DMS 273 (cell line): Measurements from ENCODE around the gene CLOCK.

ENCODE experiments used
- DNase-seq: peaks from one replicate; lab custom pipeline; 2025; ENCODE audit not compliant: unreplicated experiment; lab: John Stamatoyannopoulos, UW

The CLOCK gene

GRCh38 chr4:55545151-55545550, 1.6 kb downstream of the CLOCK start:
- peak; percentile 40 for DNase-seq

GRCh38 chr4:55543858-55544257, 2.9 kb downstream of the CLOCK start:
- peak; percentile 39 for DNase-seq

GRCh38 chr4:55540271-55540670, 6.4 kb downstream of the CLOCK start:
- DNase-seq = no peak

GRCh38 chr4:55539658-55540057, 7.1 kb downstream of the CLOCK start:
- no peak for DNase-seq

DNA sequence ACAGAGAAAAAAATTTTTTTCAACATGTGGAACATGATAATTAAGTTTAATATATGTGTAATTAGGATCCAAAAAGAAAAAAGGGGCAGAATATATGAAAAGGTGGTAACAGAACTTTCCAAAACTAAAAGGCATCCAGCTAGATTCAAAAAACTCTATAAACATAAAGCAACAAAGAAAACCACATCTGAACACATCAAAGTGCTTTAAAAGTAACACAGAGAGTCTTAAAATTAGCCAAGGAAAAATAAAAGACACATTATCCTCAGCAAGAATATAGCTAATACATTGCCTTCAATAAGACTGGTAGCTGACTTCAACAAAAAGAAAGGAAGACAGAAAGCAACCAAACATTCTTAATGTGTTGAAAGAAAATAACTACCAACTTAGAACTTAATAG, 8.2 kb downstream of the CLOCK start:
- no peak for DNase-seq

DNA sequence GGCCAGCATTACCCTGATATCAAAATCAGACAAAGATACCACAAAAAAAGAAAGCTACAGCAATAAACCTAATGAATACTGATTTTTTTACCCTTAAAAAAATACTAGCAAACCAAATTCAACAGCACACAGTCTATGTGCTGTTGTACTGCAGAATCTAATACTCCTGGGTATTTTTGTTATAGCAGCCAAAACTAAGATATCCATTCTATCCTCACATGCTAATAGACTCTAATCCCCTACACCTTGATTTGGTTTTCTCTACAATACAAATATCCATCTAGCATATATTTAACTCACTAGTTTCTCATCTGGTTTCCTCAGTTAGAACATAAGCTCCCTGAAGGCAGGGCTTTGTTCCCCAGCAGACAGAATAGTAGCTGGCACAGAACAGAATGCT, 12.4 kb downstream of the CLOCK start:
- DNase-seq = no peak

DNA sequence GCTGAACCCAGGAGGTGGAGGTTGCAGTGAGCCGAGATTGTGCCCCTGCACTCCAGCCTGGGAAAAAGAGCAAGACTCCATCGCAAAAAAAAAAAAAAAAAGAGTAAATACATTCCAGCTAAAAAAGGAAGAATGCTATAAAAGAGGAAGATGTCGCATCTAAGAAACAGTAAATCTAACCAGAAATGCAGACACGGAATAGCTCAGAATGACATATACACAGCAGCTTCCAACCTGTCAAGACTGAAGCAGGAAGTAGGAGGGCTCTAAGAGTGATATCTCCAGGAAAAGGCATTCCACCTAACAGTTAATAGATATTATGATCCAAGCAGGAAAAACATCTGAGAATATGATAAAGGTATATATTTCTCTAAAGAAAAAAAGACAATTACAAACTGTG, 16.0 kb downstream of the CLOCK start:
- DNase-seq = no peak

DNA sequence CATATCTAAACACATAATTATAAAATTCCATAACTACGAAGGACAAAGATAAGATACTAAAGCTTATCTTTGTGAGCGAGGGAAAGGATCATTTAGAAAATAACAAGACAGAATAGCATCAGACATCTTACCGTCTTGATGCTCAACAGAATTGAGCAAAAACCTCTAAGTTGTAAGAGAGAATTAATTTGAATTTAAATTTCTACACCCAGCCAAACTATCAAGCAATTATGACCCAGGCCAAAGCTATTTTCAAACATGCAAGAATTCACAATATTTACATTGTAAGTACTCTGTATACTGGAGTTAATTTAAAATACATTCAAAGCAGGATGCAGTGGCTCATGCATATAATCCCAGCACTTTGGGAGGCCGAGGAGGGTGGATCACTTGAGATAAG, 16.5 kb downstream of the CLOCK start:
- no peak for DNase-seq

- no peak for DNase-seq
Measured at GRCh38 chr4:55528491-55528890, 18.2 kb downstream of the CLOCK start.

DNA sequence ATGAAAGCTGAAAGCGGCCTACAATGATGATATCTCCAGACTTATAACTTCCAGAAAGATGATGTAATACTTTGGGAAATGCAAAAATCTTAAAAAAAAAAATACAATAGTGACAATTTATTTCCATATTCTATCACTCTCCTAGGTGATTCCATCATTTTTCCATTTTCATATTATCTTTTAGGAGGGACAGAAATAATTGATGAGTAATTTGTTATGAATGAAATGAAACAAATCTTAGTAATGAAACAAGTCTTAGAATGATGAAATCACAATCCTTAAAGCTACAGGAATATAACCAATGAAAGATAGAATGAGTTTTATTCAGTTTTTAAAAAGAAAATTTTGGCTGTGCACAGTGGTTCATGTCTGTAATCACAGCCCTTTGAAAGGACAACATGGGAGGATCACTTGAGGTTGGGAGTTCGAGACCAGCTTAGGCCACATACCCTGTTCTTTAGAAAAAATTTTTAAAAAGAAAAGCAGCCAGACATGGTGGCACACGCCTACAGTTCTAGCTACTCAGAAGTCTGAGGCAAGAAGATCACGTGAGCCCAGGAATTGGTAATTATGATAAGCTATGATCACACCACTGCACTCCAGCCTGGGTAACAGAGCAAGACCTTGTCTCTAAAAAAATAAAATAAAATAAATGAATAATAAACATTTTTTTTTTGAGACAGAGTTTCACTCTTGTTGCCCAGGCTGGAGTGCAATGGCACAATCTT, 21.7 kb downstream of the CLOCK start:
- DNase-seq = no peak

- no peak for DNase-seq
Measured at GRCh38 chr4:55518442-55518841, 28.3 kb downstream of the CLOCK start.

DNA sequence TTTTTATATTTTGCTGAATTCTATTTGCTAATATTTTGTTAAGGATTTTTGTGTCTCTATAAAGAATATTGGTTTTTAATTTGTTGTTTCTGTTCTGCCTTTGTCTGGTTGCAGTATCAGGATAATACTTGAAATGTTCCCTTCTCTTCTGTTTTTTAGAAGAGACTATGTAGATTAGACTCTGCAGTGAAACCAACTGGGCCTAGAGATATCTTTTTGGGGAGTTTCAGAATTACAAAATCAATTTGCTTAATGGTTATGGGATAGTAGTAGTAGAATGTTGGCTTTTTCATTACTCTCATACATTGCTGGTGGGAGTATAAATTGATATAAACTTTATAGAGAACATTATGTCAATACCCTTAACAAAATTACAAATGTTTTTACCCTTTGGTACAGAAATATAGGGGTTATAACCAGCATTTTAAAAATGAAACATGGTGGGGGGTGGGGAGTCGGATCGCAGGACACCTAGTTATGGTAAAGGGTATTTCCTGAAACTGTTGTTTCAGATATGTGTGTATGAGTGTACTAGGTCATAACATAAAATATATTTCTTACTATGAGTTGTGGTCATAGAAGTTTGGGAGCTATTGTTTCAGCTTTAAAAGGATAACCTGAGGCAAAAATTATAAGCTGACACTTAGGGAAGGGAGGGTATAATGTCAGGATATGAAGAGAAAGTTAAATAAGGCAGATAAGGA, 29.0 kb downstream of the CLOCK start:
- DNase-seq = no peak

- DNase-seq = no peak
Measured at GRCh38 chr4:55512922-55513571, 33.7 kb downstream of the CLOCK start.

DNA sequence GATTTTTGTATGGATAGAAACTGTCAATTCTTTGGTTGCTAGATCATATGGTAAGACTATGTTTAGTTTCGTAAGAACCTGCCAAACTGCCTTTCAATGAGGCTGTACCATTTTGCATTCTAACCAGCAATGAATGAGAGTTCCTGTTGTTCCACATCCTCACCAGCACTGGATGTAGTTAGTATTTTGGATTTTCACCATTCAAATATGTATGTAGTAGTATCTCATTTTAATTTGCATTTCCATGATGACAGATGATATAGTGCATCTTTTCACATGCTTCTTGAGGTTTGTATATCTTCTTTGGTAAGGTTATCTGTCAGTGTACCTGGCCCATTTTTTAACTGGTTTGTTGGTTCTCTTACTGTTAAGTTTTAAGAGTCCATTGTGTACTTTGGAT, 34.6 kb downstream of the CLOCK start:
- no peak for DNase-seq

- no peak for DNase-seq
Measured at GRCh38 chr4:55510685-55511084, 36.0 kb downstream of the CLOCK start.

DNA sequence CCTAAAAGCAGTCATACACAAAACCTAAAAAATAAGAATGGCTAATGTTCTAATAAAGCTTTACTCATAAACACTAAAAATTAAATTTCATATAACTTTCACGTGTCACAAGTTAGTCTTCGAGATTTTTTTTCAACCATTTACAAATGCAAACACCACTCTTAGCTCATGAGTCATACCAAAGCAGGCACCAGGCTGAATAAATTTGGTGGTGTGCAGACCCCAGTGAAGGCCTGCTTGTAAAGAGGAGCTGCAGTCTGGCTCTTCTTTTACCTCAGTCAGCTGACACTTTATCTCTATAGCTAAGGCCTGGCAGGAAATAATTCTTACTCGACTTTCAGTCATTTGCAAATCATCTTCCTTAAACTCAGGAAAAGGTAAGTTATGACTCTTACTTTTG, 37.4 kb downstream of the CLOCK start:
- DNase-seq = no peak

DNA sequence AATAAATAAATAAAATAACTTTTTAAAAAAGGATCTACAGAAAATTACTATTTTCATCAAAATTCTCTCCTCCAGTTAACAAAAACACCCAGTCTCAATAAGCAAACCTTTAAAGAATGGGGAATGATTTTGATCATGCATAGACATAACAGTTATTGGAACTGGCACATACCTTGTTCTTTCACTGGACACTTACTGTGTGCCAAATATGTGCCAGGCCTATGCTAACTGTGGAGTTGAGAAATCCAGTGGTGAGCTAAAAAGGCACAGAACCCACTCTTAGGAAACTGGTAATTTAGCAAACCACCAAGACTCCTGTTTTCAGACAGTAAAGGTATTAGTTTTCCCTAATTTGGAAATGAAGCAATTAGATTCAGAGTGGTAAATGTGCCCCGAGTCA, 39.1 kb downstream of the CLOCK start:
- no peak for DNase-seq

GRCh38 chr4:55503169-55503568, 43.5 kb downstream of the CLOCK start:
- no peak for DNase-seq

DNA sequence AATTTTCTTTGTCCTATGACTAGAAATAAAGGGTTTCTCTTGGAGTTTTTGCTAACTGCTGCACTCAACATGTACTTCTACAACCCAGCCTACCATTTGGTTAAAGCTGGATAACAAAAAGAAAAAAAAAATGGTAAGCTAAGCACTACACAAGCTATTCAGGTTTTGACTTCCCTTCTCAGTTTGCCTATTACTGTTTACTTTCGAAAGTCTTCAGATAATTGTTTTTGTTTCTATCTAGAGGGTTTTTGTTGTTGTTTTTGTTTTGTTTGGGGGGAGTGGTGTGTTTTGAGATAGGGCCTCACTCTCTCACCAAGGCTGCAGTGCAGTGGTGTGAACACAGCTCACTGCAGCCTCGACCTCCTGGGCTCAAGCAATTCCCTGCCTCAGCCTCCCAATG, 46.6 kb downstream of the CLOCK start:
- DNase-seq = no peak

DNA sequence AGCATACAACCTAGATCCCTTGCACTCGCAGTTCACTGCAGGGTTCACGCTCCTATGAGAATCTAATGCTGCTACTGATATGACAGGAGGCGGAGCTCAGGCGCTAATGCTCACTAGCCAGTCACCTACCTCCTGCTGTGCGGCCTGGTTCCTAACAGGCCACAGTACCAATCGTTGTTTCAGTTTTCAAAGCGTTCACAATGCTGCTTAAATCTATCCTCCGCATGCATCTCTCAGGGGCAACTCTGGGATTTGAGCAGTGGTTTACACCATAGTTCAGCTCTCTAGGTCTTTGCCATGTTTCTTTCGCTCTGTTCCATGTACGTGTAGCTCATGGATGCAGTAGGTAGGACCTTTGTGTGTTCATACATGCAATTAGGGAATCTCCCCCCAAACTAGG, 47.2 kb downstream of the CLOCK start:
- DNase-seq = no peak

GRCh38 chr4:55498051-55498450, 48.7 kb downstream of the CLOCK start:
- no peak for DNase-seq

DNA sequence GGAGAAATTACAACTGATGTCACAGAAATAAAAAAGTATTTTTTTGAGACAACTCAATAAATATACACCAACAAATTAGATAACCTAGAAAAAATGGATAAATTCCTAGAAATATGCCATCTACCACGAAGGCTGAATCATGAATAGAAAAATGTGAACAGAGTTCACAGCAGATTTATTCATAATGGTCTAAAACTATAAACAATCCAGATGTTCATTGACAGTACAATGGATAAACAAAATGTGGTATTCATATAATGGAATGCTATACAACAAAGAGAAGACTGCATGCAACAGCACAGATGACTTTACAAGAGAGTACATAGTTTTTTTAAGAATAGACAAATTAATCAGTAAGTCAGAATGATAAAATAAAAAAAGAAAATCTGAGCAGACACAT, 55.2 kb downstream of the CLOCK start:
- DNase-seq = no peak
